HepG2 (cell line): ENCODE results near the gene UAP1L1. TPM values are rescaled to one million over a fixed set of nuclear protein-coding genes. Genes with fewer than 3 reads are reported as not detected.
A peak's percentile ranks its signal among the peaks of the same experiment; 100 is the strongest.

Source experiments
- ARID4A ChIP-seq: sonication (generic); formaldehyde crosslinking; IDR thresholded peaks from 2 replicates; pipeline ENCODE4 v1.5.0; 2020; ENCODE audit warnings: mild to moderate bottlenecking, missing genetic modification reagents, borderline replicate concordance
- CAMTA2 ChIP-seq: sonication (generic); formaldehyde crosslinking; IDR thresholded peaks from 2 replicates; pipeline ENCODE4 v1.4.0; 2020; ENCODE audit warnings: mild to moderate bottlenecking, missing genetic modification reagents, borderline replicate concordance
- CERS6 ChIP-seq: sonication (generic); formaldehyde crosslinking; IDR thresholded peaks from 2 replicates; pipeline ENCODE4 v1.5.0; 2020; ENCODE audit warnings: missing genetic modification reagents
- FUBP1 ChIP-seq: sonication (generic); formaldehyde crosslinking; IDR thresholded peaks from 2 replicates; pipeline ENCODE4 v1.5.1; 2020; ENCODE audit warnings: missing genetic modification reagents, mild to moderate bottlenecking, borderline replicate concordance
- GATAD1 ChIP-seq: IDR thresholded peaks from 2 replicates; pipeline ENCODE4 v1.6.1; 2016; ENCODE audit warnings: missing genetic modification reagents, missing compliant biosample characterization
- GFI1 ChIP-seq: sonication (generic); formaldehyde crosslinking; IDR thresholded peaks from 2 replicates; pipeline ENCODE4 v1.5.0; 2020; ENCODE audit warnings: missing genetic modification reagents, mild to moderate bottlenecking, borderline replicate concordance
- JUND ChIP-seq: sonication (generic); formaldehyde crosslinking; IDR thresholded peaks from 2 replicates; pipeline ENCODE4 v1.8.0; 2022; ENCODE audit warnings: mild to moderate bottlenecking, missing genetic modification reagents
- NFKB2 ChIP-seq: sonication (generic); formaldehyde crosslinking; IDR thresholded peaks from 2 replicates; pipeline ENCODE4 v1.4.0; 2020; ENCODE audit warnings: missing genetic modification reagents, borderline replicate concordance
- NR0B2 ChIP-seq: sonication (generic); formaldehyde crosslinking; IDR thresholded peaks from 2 replicates; pipeline ENCODE4 v1.4.0; 2020; ENCODE audit warnings: mild to moderate bottlenecking, missing genetic modification reagents
- PHF21A ChIP-seq: sonication (generic); formaldehyde crosslinking; IDR thresholded peaks from 2 replicates; pipeline ENCODE4 v1.5.0; 2020; ENCODE audit warnings: mild to moderate bottlenecking, missing genetic modification reagents
- POLR2AphosphoS5 ChIP-seq: IDR thresholded peaks from 2 replicates; pipeline ENCODE4 v1.6.1; 2012; ENCODE audit warnings: low read depth, low read length
- SP4 ChIP-seq: sonication (generic); formaldehyde crosslinking; IDR thresholded peaks from 2 replicates; pipeline ENCODE4 v1.8.1; 2023; ENCODE audit warnings: mild to moderate bottlenecking, missing genetic modification reagents
- ZBTB25 ChIP-seq: IDR thresholded peaks from 2 replicates; pipeline ENCODE4 v1.6.1; 2018; ENCODE audit warnings: missing genetic modification reagents
- ZFP37 ChIP-seq: sonication (generic); formaldehyde crosslinking; IDR thresholded peaks from 2 replicates; pipeline ENCODE4 v1.4.0; 2020; ENCODE audit warnings: missing genetic modification reagents, borderline replicate concordance
- ZFP62 ChIP-seq: sonication (generic); formaldehyde crosslinking; IDR thresholded peaks from 2 replicates; pipeline ENCODE4 v1.4.0; 2020; ENCODE audit warnings: missing genetic modification reagents
- ZNF17 ChIP-seq: sonication (generic); formaldehyde crosslinking; IDR thresholded peaks from 2 replicates; pipeline ENCODE4 v1.5.0; 2020; ENCODE audit warnings: mild to moderate bottlenecking, missing genetic modification reagents
- ZNF441 ChIP-seq: sonication (generic); formaldehyde crosslinking; IDR thresholded peaks from 2 replicates; pipeline ENCODE4 v1.7.0; 2021; ENCODE audit warnings: missing genetic modification reagents, borderline replicate concordance
- ZNF530 ChIP-seq: sonication (generic); formaldehyde crosslinking; IDR thresholded peaks from 2 replicates; pipeline ENCODE4 v1.5.0; 2020; ENCODE audit warnings: low read depth, mild to moderate bottlenecking, missing genetic modification reagents
- ZNF670 ChIP-seq: sonication (generic); formaldehyde crosslinking; IDR thresholded peaks from 2 replicates; pipeline ENCODE4 v1.8.0; 2022; ENCODE audit warnings: mild to moderate bottlenecking, missing genetic modification reagents, borderline replicate concordance
- ZNF883 ChIP-seq: sonication (generic); formaldehyde crosslinking; IDR thresholded peaks from 2 replicates; pipeline ENCODE4 v1.5.1; 2020; ENCODE audit warnings: mild to moderate bottlenecking, missing genetic modification reagents; ENCODE audit errors: not compliant biosample characterization
- ZSCAN25 ChIP-seq: sonication (generic); formaldehyde crosslinking; IDR thresholded peaks from 2 replicates; pipeline ENCODE4 v1.8.0; 2022; ENCODE audit warnings: mild to moderate bottlenecking, missing genetic modification reagents
- polyA plus RNA-seq, 8 experiments: library from polyadenylated mRNA; depleted of rRNA in 3 of 8; stranded (reverse) in 7 of 8; unstranded in 1 of 8; fragments of >200 nt; fragmentation: Illumina TruSeq in 4 of 8; extraction: Trizol in 4 of 8; gene quantifications; 2 replicates each; pipeline versions ENCODE4 v1.2.1 to v1.2.3, GENCODE V29; 2011 to 2016; ENCODE audit warnings: low read depth in 4 of 8, missing spikeins in 1 of 8, mixed read lengths in 1 of 8; ENCODE audit not compliant: insufficient read depth in 1 of 8
- total RNA-seq, 5 experiments: library from RNA; depleted of rRNA; stranded (reverse); fragments of >200 nt; fragmentation: Illumina TruSeq; extraction: Trizol; gene quantifications; 2 replicates each; pipeline ENCODE4 v1.2.3, GENCODE V29; 2016; ENCODE audit warnings: low read depth in 1 of 5

Gene UAP1L1
- total and polyA plus RNA-seq, 2 of the 13 experiments (the other 11 are each of a cell fraction or from before 2014, with no cell fraction given) = 5.4 to 6.4 TPM

GRCh38 chr9:137067860-137068538 lies 9.3 kb upstream of the UAP1L1 start (continued):
- peak; percentile 68 for TF ChIP-seq ZNF883
- TF ChIP-seq ZBTB25 (CRISPR knock-in tag) = no peak
- TF ChIP-seq NR0B2 (CRISPR knock-in tag) = 0 out of 2 replicates have a peak, but pooled peaks have one; percentile 54
- 0 out of 2 replicates have a peak, but pooled peaks have one; percentile 38 for TF ChIP-seq NFKB2 (CRISPR knock-in tag)
- no peak for TF ChIP-seq ZNF17
- peak; percentile 68; the same call in 1 of the 2 replicates for TF ChIP-seq PHF21A (CRISPR knock-in tag)
- TF ChIP-seq ZFP62 (CRISPR knock-in tag) = no peak
- TF ChIP-seq FUBP1 (CRISPR knock-in tag) = no peak
- TF ChIP-seq POLR2AphosphoS5 = no peak
- no peak for TF ChIP-seq ZNF670
- TF ChIP-seq ARID4A (CRISPR knock-in tag) = peak; percentile 83
- TF ChIP-seq GFI1 (CRISPR knock-in tag) = 0 out of 2 replicates have a peak, but pooled peaks have one; percentile 38
- TF ChIP-seq CERS6 (CRISPR knock-in tag) = no peak
- peak; percentile 73; the same call in 1 of the 2 replicates for TF ChIP-seq SP4 (CRISPR knock-in tag)
- 0 out of 2 replicates have a peak, but pooled peaks have one; percentile 44 for TF ChIP-seq CAMTA2 (CRISPR knock-in tag)
- TF ChIP-seq GATAD1 = peak; percentile 39; the same call in 1 of the 2 replicates
- TF ChIP-seq ZNF441 (CRISPR knock-in tag) = no peak
- TF ChIP-seq JUND (CRISPR knock-in tag) = no peak; the same call in 1 of the 2 replicates
- TF ChIP-seq ZNF530 (CRISPR knock-in tag) = no peak
- TF ChIP-seq ZSCAN25 (CRISPR knock-in tag) = peak; percentile 79; the same call in 1 of the 2 replicates
- no peak for TF ChIP-seq ZFP37 (CRISPR knock-in tag)
